Body of pancreas (tissue), 4 donors: ENCODE measurements around the gene TMEM107.

Experiments
- CTCF ChIP-seq, 7 experiments: fragments of 450-650 bp in 4 of 7; fragments of 200-600 bp in 3 of 7; sonication (generic) in 3 of 7; IDR thresholded peaks; one replicate each; pipeline ENCODE4 v1.5.1; 2016 to 2019; ENCODE audit warnings: antibody characterized with exemption in 7 of 7
- POLR2A ChIP-seq, 3 donors: fragments of 450-650 bp; IDR thresholded peaks; one replicate each; pipeline ENCODE4 v1.6.1; 2016; ENCODE audit warnings: antibody characterized with exemption in 3 of 3, mild to moderate bottlenecking in 2 of 3

GRCh38 chr17:8166731-8167130 lies 9.4 kb downstream of the TMEM107 start:
- TF ChIP-seq POLR2A (IDR thresholded peaks at IDR 0.05) = no peak
- TF ChIP-seq CTCF (IDR thresholded peaks at IDR 0.05) = no peak
